ENCODE results near the gene SPEF1.

DNA sequence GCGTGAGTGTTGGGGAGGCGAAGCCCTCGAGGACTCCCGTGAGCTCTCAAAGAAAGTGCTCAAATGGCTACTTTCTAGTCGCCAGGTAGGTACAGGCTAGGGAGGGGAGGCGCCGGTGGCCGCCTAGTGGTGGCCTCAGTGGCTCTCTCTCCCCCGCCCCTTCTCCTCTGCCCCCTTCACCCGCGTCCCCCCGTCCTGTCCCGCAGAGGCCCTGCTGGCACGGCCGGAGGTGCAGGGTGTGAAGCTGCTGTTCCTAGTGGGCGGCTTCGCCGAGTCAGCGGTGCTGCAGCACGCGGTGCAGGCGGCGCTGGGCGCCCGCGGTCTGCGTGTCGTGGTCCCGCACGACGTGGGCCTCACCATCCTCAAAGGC lies 30.0 kb downstream of the SPEF1 start:
- TF ChIP-seq POLR2A (IDR thresholded peaks at IDR 0.05) = no peak
- TF ChIP-seq, protein P1, sequence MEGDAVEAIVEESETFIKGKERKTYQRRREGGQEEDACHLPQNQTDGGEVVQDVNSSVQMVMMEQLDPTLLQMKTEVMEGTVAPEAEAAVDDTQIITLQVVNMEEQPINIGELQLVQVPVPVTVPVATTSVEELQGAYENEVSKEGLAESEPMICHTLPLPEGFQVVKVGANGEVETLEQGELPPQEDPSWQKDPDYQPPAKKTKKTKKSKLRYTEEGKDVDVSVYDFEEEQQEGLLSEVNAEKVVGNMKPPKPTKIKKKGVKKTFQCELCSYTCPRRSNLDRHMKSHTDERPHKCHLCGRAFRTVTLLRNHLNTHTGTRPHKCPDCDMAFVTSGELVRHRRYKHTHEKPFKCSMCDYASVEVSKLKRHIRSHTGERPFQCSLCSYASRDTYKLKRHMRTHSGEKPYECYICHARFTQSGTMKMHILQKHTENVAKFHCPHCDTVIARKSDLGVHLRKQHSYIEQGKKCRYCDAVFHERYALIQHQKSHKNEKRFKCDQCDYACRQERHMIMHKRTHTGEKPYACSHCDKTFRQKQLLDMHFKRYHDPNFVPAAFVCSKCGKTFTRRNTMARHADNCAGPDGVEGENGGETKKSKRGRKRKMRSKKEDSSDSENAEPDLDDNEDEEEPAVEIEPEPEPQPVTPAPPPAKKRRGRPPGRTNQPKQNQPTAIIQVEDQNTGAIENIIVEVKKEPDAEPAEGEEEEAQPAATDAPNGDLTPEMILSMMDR (IDR thresholded peaks at IDR 0.05) = no peak
